SK-N-SH treated with all-trans-retinoic acid at 6 μM for 48 hours (cell line): ENCODE data around the gene FRAS1.

Source experiments
- ATAC-seq: fragments of 200-7000 bp; cut with Tn5 transposase; 3 replicates; pipeline ENCODE4 v1.9.1; 2020; ENCODE audit warnings: mild to moderate bottlenecking, moderate library complexity
- ARNTL ChIP-seq: fragments of 450-650 bp; formaldehyde crosslinking; IDR thresholded peaks from 2 replicates; pipeline ENCODE4 v1.5.0; 2020; ENCODE audit warnings: low read depth, mild to moderate bottlenecking, moderate library complexity, borderline replicate concordance
- BACH2 ChIP-seq: fragments of 250-450 bp; sonication (Bioruptor Pico); IDR thresholded peaks from 2 replicates; pipeline ENCODE4 v1.9.0; 2021; ENCODE audit warnings: mild to moderate bottlenecking, borderline replicate concordance
- CSDC2 ChIP-seq: fragments of 250-450 bp; sonication (Bioruptor Pico); IDR thresholded peaks from 2 replicates; pipeline ENCODE4 v1.5.0; 2020; ENCODE audit warnings: mild to moderate bottlenecking, moderate library complexity
- ESRRG ChIP-seq: fragments of 250-450 bp; sonication (Bioruptor Pico); IDR thresholded peaks from 2 replicates; pipeline ENCODE4 v1.6.1; 2021; ENCODE audit warnings: mild to moderate bottlenecking
- GLIS3 ChIP-seq: fragments of 250-450 bp; sonication (Bioruptor Pico); IDR thresholded peaks from 2 replicates; pipeline ENCODE4 v1.5.0; 2020; ENCODE audit warnings: mild to moderate bottlenecking, moderate library complexity
- ISL1 ChIP-seq: fragments of 250-450 bp; sonication (Bioruptor Pico); IDR thresholded peaks from 2 replicates; pipeline ENCODE4 v2.1.2; 2022; ENCODE audit warnings: mild to moderate bottlenecking, moderate library complexity
- OSR1 ChIP-seq: fragments of 250-450 bp; sonication (Bioruptor Pico); IDR thresholded peaks from 2 replicates; pipeline ENCODE4 v1.8.0; 2022; ENCODE audit warnings: moderate library complexity, mild to moderate bottlenecking, inconsistent platforms
- PPARA ChIP-seq: fragments of 250-450 bp; sonication (Bioruptor Pico); IDR thresholded peaks from 2 replicates; pipeline ENCODE4 v1.5.0; 2020; ENCODE audit warnings: mild to moderate bottlenecking, borderline replicate concordance
- SNAI2 ChIP-seq: fragments of 250-450 bp; sonication (Bioruptor Pico); IDR thresholded peaks from 2 replicates; pipeline ENCODE4 v1.5.0; 2020; ENCODE audit warnings: mild to moderate bottlenecking, moderate library complexity
- TCF4 ChIP-seq: fragments of 250-450 bp; sonication (Bioruptor Pico); IDR thresholded peaks from 2 replicates; pipeline ENCODE4 v1.8.0; 2021; ENCODE audit warnings: mild to moderate bottlenecking, moderate library complexity, borderline replicate concordance
- TOX ChIP-seq: fragments of 250-450 bp; sonication (Bioruptor Pico); IDR thresholded peaks from 2 replicates; pipeline ENCODE4 v1.8.0; 2021; ENCODE audit warnings: mild to moderate bottlenecking, moderate library complexity, borderline replicate concordance
- ZC3H10 ChIP-seq: fragments of 250-450 bp; sonication (Bioruptor Pico); IDR thresholded peaks from 2 replicates; pipeline ENCODE4 v1.5.1; 2021; ENCODE audit warnings: mild to moderate bottlenecking, moderate library complexity
- ZFP3 ChIP-seq: fragments of 250-450 bp; sonication (Bioruptor Pico); IDR thresholded peaks from 2 replicates; pipeline ENCODE4 v1.5.0; 2020; ENCODE audit warnings: mild to moderate bottlenecking, moderate library complexity
- ZFP30 ChIP-seq: fragments of 450-650 bp; formaldehyde crosslinking; IDR thresholded peaks from 2 replicates; pipeline ENCODE4 v1.5.0; 2022; ENCODE audit warnings: mild to moderate bottlenecking, moderate library complexity
- ZNF565 ChIP-seq: fragments of 450-650 bp; formaldehyde crosslinking; conservative IDR thresholded peaks from 2 replicates; pipeline ENCODE4 v1.5.0; 2020; ENCODE audit warnings: low read depth, mild to moderate bottlenecking, moderate library complexity
- ZNF70 ChIP-seq: fragments of 450-650 bp; formaldehyde crosslinking; IDR thresholded peaks from 2 replicates; pipeline ENCODE4 v1.5.0; 2020; ENCODE audit warnings: mild to moderate bottlenecking, moderate library complexity
- ZNF8 ChIP-seq: fragments of 450-650 bp; formaldehyde crosslinking; IDR thresholded peaks from 2 replicates; pipeline ENCODE4 v1.5.0; 2020; ENCODE audit warnings: mild to moderate bottlenecking, moderate library complexity
- TF ChIP-seq, protein P1 (sequence below): fragments of 250-450 bp; sonication (Bioruptor Pico); IDR thresholded peaks from 2 replicates; pipeline ENCODE4 v1.5.1; 2020; ENCODE audit warnings: low read depth, mild to moderate bottlenecking, moderate library complexity
- TF ChIP-seq, protein P2 (sequence below): fragments of 250-450 bp; sonication (Bioruptor Pico); IDR thresholded peaks from 2 replicates; pipeline ENCODE4 v1.8.0; 2020; ENCODE audit warnings: mild to moderate bottlenecking, moderate library complexity, borderline replicate concordance
- TF ChIP-seq, protein P3 (sequence below): fragments of 250-450 bp; sonication (Bioruptor Pico); IDR thresholded peaks from 2 replicates; pipeline ENCODE4 v1.8.0; 2021; ENCODE audit warnings: low read depth, mild to moderate bottlenecking, moderate library complexity, borderline replicate concordance
- TF ChIP-seq, protein P4 (sequence below): fragments of 250-450 bp; sonication (Bioruptor Pico); IDR thresholded peaks from 2 replicates; pipeline ENCODE4 v1.5.0; 2020; ENCODE audit warnings: mild to moderate bottlenecking, moderate library complexity
- TF ChIP-seq, protein P5 (sequence below): fragments of 250-450 bp; sonication (Bioruptor Pico); IDR thresholded peaks from 2 replicates; pipeline ENCODE4 v1.5.1; 2021; ENCODE audit warnings: mild to moderate bottlenecking, moderate library complexity

Gene FRAS1

DNA sequence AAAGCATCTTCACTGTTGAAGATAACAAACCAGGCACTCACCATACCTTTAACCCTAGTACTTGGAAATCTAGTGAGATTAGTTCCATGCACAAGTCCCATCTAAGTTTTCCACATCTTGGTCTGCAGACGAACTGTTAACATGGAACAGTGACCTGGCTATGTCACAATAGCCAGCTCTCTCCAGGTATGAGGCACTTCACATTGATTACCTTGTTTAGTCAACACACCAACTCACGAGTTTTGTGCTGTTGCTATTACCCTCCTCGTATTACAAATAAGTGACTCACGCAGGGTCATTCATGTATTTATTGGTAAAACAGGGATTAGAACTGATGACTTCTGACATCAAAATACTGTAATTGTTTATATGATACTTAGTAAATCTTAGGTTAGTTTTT is 36.4 kb upstream of the FRAS1 start:
- ATAC-seq, result no peak

DNA sequence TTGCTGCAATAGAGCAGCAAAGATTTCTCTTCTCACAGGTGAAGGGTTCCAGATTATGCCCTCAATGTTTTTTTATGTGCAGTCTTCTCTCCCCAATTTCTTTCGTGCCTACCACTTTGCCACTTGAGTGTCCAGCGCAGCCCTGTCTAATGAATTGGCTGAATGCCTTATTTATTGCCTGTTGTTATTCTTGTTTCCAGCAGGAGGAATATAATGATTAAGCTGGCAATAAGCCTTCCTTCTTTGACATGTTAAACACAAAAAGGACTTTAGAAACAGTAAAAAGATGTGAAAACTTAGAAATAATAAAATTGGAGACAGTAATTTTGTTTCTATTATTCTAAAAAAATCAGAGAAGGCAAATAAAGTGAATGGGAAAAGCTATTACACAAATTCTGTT is 34.6 kb upstream of the FRAS1 start:
- TF ChIP-seq ZFP3 (CRISPR knock-in tag) (no peak), ESRRG (no peak), ZNF70 (CRISPR knock-in tag) (no peak), TOX (CRISPR knock-in tag) (no peak), ZFP30 (no peak), SNAI2 (CRISPR knock-in tag) (no peak), PPARA (CRISPR knock-in tag) (no peak), ZNF8 (CRISPR knock-in tag) (no peak), TCF4 (CRISPR knock-in tag) (no peak)
- TF ChIP-seq, protein P1, sequence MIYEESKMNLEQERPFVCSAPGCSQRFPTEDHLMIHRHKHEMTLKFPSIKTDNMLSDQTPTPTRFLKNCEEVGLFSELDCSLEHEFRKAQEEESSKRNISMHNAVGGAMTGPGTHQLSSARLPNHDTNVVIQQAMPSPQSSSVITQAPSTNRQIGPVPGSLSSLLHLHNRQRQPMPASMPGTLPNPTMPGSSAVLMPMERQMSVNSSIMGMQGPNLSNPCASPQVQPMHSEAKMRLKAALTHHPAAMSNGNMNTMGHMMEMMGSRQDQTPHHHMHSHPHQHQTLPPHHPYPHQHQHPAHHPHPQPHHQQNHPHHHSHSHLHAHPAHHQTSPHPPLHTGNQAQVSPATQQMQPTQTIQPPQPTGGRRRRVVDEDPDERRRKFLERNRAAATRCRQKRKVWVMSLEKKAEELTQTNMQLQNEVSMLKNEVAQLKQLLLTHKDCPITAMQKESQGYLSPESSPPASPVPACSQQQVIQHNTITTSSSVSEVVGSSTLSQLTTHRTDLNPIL (CRISPR knock-in tag), result no peak
- no peak for ATAC-seq

More for the DNA sequence above, 36.4 kb upstream of the FRAS1 start:
- TF ChIP-seq ESRRG, result no peak
- TF ChIP-seq ARNTL (CRISPR knock-in tag), result no peak
- TF ChIP-seq ZNF70 (CRISPR knock-in tag), result no peak
- no peak for TF ChIP-seq ZFP30
- TF ChIP-seq, protein P2, sequence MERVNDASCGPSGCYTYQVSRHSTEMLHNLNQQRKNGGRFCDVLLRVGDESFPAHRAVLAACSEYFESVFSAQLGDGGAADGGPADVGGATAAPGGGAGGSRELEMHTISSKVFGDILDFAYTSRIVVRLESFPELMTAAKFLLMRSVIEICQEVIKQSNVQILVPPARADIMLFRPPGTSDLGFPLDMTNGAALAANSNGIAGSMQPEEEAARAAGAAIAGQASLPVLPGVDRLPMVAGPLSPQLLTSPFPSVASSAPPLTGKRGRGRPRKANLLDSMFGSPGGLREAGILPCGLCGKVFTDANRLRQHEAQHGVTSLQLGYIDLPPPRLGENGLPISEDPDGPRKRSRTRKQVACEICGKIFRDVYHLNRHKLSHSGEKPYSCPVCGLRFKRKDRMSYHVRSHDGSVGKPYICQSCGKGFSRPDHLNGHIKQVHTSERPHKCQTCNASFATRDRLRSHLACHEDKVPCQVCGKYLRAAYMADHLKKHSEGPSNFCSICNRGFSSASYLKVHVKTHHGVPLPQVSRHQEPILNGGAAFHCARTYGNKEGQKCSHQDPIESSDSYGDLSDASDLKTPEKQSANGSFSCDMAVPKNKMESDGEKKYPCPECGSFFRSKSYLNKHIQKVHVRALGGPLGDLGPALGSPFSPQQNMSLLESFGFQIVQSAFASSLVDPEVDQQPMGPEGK, result no peak

DNA sequence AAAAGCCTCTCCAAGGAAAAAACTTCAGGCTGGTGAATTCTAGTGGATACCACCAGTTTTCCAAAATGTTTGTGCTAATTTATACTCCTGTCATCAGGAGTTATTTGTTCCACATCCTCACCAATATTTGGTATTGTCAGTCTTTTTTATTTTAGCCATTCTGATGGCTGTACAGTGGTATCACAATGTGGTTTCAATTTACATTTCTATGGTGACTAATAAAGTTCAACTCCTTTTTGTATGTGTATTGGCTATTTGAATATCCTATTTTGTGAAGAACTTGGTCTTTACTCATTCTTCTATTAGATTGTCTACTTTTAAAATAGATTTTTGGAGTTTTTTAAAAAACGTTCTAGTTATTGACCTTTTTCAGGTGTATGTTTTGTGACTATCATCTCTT is 33.0 kb upstream of the FRAS1 start:
- peak; percentile 84 for ATAC-seq
- TF ChIP-seq ISL1 (CRISPR knock-in tag), result no peak
- TF ChIP-seq, protein P3, sequence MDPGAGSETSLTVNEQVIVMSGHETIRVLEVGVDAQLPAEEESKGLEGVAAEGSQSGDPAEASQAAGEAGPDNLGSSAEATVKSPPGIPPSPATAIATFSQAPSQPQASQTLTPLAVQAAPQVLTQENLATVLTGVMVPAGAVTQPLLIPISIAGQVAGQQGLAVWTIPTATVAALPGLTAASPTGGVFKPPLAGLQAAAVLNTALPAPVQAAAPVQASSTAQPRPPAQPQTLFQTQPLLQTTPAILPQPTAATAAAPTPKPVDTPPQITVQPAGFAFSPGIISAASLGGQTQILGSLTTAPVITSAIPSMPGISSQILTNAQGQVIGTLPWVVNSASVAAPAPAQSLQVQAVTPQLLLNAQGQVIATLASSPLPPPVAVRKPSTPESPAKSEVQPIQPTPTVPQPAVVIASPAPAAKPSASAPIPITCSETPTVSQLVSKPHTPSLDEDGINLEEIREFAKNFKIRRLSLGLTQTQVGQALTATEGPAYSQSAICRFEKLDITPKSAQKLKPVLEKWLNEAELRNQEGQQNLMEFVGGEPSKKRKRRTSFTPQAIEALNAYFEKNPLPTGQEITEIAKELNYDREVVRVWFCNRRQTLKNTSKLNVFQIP (CRISPR knock-in tag), result no peak
- TF ChIP-seq, protein P1 (CRISPR knock-in tag), result no peak
- TF ChIP-seq, protein P4, sequence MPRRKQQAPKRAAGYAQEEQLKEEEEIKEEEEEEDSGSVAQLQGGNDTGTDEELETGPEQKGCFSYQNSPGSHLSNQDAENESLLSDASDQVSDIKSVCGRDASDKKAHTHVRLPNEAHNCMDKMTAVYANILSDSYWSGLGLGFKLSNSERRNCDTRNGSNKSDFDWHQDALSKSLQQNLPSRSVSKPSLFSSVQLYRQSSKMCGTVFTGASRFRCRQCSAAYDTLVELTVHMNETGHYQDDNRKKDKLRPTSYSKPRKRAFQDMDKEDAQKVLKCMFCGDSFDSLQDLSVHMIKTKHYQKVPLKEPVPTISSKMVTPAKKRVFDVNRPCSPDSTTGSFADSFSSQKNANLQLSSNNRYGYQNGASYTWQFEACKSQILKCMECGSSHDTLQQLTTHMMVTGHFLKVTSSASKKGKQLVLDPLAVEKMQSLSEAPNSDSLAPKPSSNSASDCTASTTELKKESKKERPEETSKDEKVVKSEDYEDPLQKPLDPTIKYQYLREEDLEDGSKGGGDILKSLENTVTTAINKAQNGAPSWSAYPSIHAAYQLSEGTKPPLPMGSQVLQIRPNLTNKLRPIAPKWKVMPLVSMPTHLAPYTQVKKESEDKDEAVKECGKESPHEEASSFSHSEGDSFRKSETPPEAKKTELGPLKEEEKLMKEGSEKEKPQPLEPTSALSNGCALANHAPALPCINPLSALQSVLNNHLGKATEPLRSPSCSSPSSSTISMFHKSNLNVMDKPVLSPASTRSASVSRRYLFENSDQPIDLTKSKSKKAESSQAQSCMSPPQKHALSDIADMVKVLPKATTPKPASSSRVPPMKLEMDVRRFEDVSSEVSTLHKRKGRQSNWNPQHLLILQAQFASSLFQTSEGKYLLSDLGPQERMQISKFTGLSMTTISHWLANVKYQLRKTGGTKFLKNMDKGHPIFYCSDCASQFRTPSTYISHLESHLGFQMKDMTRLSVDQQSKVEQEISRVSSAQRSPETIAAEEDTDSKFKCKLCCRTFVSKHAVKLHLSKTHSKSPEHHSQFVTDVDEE (CRISPR knock-in tag), result no peak
- no peak for TF ChIP-seq BACH2 (CRISPR knock-in tag)
- TF ChIP-seq, protein P5, sequence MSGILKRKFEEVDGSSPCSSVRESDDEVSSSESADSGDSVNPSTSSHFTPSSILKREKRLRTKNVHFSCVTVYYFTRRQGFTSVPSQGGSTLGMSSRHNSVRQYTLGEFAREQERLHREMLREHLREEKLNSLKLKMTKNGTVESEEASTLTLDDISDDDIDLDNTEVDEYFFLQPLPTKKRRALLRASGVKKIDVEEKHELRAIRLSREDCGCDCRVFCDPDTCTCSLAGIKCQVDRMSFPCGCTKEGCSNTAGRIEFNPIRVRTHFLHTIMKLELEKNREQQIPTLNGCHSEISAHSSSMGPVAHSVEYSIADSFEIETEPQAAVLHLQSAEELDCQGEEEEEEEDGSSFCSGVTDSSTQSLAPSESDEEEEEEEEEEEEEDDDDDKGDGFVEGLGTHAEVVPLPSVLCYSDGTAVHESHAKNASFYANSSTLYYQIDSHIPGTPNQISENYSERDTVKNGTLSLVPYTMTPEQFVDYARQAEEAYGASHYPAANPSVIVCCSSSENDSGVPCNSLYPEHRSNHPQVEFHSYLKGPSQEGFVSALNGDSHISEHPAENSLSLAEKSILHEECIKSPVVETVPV, result no peak
- TF ChIP-seq ZC3H10 (CRISPR knock-in tag), result no peak
- TF ChIP-seq CSDC2 (CRISPR knock-in tag), result no peak
- TF ChIP-seq ZFP30, result no peak
- TF ChIP-seq TCF4 (CRISPR knock-in tag), result no peak
- no peak for TF ChIP-seq ARNTL (CRISPR knock-in tag)
- no peak for TF ChIP-seq ZFP3 (CRISPR knock-in tag)
- TF ChIP-seq ZNF70 (CRISPR knock-in tag), result no peak
- TF ChIP-seq ZNF8 (CRISPR knock-in tag), result no peak
- no peak for TF ChIP-seq OSR1 (CRISPR knock-in tag)
- TF ChIP-seq SNAI2 (CRISPR knock-in tag), result no peak
- TF ChIP-seq, protein P2, result no peak
- no peak for TF ChIP-seq ESRRG
- TF ChIP-seq ZNF565 (CRISPR knock-in tag), result no peak
- TF ChIP-seq GLIS3 (CRISPR knock-in tag), result no peak
